ENCODE measurements around the gene VPS33B.
A peak's percentile ranks its signal among the peaks of the same experiment; 100 is the strongest.
"Not testable (repeated sequence)": the region's sequence is repeated elsewhere in the genome, so short reads cannot be mapped to it uniquely, and the experiment has no call there.

Gene VPS33B

DNA sequence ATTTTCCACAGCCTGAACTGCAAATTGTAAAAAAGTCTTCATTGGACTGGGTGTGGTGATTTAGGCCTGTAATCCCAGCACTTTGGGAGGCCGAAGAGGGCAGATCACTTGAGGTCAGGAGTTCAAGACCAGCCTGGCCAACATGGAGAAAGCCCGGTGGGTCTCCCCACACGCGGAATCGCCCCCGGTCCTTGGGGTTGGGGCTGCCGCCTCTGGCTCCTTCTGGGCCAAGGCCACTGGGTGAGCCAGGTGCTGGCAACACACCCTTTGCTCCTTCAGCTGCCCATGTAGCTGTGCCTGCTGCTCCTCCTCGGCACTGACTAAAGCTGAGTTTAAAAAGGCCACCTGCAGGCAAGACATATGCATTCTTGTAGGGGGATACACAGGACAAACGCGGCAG lies 9.4 kb upstream of the VPS33B start:
- DNase-seq = no peak

DNA sequence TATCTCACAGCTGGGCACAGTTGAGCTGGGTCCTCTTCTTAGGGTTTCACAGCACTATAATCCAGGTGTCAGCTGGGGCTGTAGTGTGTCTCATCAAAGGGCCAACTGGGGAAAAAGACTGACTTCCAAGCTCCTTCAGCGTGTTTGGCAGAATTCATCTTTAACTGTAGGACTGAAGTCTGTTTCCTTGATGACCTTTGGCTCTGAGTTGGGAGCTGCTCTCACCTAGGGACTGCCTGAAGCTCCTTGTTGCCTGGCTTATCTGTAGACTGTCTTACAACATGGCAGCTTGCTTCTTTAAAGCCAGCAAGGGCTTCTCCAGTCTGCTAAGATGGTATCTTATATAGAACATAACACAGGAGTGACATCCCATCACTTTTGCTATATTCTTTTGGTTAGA lies 5.3 kb upstream of the VPS33B start:
- no peak for DNase-seq

DNA sequence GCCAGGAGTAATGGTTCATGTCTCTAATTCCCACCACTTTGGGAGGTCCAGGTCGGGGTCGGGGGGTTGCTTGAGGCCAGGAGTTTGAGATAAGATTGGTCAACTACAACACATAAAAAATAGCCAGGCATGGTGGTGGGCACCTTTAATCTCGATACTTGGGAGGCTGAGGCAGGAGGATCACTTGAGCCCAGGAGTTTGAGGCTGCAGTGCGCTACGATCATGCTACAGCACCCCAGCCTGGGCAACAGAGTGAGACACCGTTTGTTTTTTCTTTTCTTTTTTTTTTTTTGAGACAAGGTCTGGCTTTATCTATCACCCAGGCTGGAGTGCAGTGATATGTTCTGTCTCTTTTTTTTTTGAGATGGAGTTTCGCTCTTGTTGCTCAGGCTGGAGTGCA lies 1.3 kb upstream of the VPS33B start:
- DNase-seq = no peak

DNA sequence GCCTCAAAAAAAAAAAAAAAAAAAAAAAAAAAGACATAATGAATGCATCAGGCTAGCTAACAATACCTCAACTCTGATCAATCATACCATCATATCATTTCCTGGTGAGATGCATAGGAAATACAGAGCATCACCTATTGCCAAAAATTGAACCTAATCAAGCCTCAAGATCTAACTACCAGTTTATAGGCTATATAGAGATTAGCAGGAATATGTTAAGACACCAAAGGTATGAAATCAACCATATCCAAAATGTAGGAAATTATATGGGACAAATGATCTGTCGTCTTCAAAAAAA lies 387 bp upstream of the VPS33B start:
- no peak for DNase-seq

DNA sequence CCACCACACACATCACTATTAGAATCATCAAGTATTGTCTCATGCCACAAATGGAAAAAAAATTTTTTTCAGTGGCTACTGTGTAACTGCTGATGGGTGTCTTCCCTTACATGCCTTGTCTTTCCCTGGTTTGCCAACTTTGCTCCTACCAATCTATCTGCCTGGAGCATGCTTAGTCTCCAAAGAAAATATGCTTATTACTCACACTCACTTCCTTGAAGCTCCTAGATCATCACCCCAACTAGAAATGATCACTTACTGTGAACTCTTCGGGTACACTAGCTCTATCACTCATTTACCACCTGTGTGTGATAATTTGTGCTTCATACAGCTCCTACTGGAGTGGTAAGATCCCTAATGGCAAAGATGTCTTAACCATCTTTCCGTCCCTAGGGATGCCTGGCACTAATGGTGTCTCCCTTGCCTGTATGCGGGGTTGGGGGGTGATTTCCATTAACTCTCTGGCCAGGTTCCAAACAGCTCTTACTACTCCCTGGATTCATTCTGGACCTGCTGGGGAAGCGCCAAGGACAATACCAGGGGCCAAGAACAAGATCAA lies 799 bp downstream of the VPS33B start:
- no peak for DNase-seq

DNA sequence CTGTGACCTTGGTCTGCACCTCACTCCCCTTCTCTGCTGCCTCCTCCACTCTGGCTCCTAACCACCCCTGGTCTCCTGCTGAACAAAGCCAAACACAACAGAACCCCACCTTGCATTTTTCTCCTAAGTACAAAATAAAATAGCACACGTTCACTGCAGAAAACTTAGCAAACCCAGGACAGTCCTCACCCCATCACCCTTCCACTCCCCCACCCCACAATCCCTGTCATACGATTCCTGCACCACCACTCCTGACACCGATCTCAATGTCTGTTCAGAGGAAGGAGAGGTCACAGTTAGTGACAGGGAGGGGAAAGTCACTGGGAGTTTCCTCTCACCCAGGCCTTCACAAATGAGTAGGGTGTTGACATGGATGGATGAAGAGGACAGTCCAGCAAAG lies 4.2 kb downstream of the VPS33B start:
- DNase-seq = no peak

DNA sequence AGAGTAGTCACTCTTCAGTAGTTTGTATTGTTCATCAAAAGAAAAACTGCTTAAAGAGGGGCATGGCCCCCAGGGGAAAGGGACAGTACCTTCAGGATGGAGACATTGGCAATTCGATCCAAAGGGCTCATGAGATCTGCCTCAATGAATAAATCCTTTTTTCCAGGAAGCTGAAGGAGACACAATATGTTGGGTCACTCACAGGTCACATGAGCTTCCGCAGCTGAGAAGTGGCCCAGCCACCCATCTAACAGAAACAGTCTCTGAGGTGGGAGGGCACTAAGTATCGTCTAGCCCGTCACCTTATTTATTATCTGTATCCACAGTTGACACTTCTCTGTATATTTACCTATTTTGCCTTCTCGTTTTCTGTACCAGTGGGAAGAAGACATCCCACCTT lies 4.7 kb downstream of the VPS33B start:
- DNase-seq = no peak

DNA sequence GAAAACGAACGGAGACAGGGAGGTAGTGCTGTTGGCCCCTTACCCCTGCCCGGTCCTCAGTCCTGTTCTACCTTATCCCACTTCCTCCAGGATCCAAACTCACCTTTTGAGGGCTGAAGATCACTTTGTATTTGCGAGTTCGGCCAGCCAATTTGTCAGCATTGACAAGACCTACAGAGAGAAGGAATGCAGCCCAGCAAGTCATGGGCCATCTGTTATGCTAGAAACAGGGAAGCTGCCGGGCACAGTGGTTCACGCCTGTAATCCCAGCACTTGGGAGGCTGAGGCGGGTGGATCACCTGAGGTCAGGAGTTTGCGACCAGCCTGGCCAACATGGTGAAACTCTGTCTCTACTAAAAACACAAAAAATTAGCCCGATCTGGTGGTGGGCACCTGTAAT lies 8.7 kb downstream of the VPS33B start:
- DNase-seq = not testable (repeated sequence)

DNA sequence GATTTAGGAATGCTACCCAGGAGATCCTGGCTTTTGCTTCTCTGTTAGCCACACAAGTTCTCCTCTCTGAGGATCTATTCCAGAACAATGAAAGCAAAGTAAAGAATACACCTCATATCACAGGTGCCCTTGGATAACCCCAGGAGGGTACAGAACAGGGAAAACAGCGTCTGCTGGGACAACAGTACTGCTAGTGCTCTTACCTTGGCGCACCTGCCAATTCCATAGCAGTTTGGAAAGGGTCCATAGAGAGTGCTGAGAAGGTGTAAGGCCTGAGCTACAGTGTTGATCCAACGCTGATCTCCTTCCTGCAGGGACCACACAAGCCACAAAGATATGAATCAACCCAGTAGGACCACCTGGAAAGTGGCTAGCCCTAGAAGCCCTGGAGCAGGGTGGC lies 15.1 kb downstream of the VPS33B start:
- no peak for DNase-seq

DNA sequence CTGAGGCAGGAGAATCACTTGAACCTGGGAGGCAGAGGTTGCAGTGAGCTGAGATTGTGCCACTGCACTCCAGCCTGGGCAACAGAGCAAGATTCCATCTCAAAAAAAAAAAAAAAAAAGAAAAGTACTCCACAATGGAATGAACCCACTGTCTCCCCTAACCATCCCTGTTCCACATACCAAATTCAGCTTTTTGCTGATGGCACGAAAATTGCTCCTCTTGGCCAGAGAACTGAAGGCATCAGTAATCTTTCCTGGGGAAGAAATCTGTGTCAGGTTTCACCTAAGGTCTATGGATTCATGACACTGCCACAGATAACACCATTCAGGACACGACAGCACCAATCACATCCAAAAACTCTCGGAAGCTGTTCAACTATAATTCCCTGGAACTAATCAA lies 21.2 kb downstream of the VPS33B start:
- DNase-seq = no peak

DNA sequence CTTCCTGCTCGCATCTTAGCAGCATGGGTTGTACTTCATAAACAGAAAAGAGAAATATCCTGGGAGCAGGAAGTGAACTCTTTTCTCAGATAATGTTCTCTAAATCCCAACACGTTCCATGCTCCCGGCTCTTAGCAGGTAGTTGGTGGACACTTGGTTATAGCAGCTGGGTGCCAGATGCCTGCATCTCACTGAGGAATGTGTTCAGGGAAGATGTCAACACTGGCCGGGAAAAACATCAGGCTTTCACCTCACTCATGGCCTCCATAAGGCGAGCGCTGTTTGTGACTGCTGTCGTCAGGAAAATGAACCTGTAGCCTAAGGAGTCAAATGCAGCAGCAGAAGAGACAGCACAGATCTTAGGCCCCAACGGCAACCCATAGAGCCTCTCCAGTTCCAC lies 23.7 kb downstream of the VPS33B start:
- DNase-seq = no peak

DNA sequence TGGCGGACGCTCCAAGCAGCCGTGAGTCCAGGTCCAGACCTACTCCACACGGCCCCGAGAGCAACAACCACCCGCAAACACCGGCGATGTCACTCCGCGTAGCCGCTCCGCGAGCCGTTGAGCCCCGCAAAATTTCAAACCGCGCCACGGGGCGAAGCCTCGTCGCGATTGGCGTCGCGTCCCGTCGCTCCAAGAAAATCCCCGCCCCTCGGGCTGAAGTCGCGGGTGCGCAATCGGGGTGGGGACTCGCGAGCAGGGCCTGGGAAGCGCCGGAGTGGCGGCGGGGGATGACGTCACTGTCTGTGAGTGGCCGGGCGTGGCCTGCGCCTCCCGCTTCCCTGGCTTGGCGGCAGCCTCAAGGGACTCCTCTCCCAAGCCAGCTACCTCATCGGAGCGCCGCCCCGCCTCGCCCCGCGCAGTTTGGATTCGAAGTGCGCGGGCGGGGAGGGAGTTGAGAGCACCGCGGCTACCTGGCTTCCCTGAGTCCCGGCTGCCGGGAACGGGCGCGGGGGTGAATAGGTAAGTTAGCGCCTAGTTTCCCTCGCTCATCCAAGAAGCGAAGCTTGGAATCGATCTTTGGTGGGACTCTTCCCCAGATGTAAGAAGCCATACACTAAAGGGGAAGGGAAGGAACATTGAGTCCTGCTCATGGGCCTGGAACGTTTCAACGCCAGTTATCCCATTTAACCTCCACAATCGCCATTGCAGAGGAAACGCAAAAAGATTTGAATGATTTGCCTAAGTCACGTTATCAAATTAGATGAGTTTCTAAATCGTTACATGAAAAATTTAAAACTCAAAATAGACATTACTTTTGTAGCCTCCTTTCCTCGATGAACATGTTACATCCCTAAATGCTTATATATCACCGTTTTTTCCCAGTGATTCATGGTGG lies 27.7 kb downstream of the VPS33B start, which contains the start of gene PRC1:
TSS of gene PRC1 (minus strand) at position 119 of the 895 bp plus-strand sequence. CDS start at position 1, 118 bp downstream.
- peak; percentile 94 to 96 for DNase-seq

DNA sequence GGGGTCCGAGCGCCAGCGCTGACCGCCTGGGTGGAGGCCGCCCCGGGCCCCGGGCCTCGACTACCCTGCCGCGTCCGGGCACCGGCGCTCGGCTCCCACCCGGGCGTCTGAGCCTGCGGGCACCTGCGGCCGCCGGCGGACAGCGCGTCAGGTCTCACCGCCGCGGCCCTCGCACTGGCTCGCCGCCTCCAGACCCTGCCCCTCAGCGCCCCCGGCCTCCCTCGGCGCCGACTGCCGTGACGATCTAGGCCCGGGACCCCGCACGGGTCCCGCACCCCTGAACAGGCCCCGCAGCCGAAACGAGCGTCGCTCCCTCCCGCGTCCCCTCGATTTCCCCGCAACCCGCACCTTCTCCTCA lies 28.4 kb downstream of the VPS33B start:
- DNase-seq = no peak

DNA sequence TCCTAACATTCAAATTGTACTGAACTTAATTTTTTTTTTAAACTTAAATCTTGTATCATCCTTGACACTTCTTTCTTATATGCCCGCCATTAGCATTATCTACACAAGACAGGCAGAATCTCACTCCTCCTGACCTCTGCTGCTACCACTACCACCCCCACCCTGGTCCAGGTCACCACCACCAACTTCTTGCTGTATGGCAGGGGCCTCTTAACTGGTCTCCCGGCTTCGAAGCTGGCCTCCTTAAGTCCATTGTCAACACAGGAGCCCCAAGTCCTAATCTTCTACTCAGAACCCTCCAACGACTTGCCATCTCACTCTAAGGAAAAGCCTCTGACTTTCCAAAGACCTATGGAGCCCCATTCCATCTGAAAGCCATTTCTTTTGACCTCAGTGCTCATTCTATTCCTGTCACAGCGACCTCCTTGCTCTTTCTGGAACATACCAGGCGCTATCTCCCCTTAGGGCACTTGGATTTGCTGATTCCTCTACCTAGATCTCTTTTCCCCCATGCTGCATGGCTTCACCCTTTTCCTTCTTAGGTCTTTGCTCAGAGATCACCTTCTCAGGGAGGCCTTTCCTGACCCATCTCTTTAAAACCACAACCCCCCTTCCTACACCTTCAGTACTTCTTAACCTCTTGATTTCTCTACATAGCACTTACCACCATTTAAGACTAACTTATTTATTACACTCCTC lies 30.7 kb downstream of the VPS33B start:
- no peak for DNase-seq

DNA sequence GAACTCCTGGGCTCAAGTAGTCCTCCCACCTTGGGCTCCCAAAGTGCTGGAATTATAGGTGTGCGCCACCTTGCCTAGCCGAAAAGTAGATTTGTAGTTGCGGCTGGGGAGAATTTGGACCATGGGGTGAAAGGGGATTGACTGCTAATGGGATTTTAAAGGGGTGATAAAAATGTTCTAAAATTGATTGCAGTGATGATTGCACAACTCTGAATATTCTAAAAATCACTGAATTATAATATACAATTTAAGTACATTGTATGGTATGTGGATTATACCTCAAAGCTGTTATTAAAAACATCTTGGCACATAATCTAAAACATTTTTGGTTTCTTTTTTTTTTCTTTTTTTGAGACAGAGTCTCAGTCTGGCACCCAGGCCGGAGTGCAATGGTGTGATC lies 31.9 kb downstream of the VPS33B start:
- no peak for DNase-seq

DNA sequence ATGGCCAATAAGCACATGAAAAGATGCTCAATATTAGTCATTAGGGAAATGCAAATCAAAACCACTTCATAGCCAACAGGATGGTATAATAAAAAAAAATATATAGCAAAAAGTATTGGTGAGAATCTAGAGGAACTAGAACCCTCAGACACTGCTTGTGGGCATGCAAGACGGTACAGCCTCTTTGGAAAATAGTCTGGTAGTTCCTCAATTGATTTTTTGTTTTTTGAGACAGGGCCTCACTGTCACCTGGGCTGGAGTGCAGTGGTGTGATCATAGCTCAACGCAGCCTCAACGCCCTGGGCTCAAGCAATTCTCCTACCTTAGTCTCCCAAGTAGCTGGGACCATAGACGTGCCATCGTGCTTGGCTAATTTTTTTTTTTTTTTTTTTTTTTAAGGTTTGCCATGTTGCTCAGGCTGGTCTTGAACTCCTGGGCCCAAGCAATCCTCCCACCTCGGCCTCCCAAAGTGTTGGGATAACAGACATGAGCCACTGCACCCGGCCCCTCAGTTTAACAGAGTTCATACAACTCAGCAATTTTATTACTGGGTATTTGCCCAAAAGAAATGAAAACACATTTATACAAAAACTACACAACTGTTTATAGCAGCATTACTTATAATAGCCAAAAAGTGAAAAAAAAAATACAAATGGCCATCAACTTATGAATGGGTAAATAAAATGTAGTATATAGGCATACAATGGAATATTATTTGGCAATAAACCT lies 33.2 kb downstream of the VPS33B start:
- no peak for DNase-seq

DNA sequence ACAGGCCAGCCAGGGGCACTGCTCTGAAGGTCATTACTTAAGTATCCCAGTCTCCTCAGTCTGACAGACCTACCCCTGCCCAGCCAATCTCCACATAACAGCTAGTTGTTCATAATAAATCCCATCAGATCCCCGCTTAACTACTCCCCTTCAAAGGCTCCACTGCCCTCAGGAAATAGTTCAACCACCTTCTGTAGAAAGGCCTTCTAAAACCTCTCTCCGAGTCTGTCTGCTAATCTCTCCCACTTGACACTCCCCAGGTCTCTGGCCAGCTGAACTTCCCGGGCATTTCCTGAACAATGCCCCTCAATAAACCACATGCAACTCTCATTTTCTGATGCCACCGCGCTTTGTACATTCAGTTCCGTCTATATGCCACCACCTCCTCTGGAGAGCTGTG lies 34.1 kb downstream of the VPS33B start:
- DNase-seq = no peak

DNA sequence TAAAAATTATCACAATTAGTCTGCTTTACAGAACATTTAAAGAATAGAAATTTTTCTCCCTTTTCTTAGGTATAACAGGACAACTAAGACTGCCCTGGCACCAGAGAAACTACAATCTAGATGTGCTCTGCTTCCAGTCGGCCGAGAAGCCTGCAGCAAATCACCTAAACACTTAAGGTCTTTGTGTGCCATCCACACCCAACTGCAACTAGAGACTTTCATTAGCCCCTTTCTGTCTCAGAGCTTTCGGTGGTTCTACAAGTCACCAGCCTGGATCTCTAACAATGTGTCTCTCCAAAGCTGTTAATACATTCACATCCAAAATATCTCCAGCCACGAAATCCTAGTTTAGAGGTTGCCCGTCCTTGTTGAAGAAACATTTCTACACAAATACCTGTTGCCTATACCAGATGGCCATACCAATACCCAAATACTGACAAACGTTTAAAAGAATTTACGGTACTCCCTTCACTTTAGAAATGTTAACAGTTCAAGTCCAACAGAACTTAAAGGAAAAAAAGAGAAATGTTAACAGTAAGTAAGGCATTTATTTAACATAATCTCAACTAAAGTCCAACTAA lies 34.7 kb downstream of the VPS33B start:
- no peak for DNase-seq

DNA sequence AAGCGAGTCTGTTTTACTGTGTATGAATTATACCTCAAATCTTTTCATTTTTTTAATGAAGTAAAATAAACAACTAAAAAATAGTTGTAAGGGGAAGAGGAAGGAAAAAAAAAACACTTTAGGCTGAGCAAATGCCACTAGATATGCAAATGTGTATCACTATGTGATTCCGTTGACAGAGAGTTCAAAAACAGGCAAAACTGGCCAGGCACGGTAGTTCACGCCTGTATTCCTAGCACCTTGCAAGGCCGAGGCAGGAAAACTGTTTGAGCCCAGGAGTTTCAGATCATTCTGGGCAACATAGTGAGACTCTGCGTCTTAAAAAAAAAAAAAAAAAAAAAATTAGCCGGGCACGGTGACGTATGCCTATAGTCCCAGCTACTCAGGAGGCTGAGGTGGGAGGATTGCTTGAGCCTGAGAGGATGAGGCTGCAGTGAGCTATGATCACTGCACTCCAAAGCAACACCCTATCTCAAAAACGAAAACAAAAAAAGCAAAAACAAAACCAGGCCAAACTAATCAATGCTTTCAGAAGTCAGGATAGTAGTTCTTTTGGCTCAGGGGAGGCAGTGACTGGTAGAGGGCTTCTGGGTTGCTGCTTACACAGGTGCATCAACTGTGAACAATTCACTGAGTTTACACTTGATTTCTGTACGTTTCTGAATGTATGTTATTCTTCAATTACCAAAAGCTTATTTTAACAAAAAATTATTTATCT lies 35.4 kb downstream of the VPS33B start:
- no peak for DNase-seq

DNA sequence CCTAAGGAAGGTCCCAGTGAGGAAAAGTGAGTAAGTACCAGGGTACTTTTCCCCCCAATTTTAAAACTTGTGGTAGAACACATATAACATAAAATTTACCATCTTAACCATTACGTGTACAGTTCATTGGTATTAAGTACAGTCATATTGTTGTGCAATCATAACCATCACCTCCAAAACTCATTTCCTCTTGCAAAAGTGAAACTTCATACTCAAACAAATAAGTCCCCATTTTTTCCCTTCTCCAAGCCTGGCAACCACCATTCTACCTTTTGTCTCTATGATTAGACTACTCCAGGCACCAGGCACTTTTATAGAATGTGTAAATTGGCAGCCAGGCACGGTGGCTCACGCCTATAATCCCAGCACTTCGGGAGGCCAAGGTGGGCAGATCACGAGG lies 40.3 kb downstream of the VPS33B start:
- no peak for DNase-seq

DNA sequence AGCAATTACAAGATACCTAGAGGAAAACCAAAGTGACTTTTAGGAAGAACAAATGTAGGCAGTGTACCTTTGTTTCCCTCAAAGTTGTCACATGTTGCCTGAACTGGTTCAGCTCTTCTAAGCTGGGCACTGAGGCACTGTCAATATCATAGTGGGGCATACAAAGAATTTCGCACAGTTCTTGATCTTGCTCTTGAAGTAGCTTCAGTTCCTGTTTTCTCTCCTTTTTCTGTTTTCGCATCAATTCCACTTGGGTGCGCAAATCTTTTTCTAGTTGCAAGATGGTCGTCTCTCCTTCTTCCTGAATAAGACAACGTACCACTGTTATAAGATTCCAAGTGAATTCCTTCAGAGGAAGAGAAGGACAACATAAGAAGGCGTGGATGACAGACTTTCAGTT lies 40.7 kb downstream of the VPS33B start:
- DNase-seq = no peak

DNA sequence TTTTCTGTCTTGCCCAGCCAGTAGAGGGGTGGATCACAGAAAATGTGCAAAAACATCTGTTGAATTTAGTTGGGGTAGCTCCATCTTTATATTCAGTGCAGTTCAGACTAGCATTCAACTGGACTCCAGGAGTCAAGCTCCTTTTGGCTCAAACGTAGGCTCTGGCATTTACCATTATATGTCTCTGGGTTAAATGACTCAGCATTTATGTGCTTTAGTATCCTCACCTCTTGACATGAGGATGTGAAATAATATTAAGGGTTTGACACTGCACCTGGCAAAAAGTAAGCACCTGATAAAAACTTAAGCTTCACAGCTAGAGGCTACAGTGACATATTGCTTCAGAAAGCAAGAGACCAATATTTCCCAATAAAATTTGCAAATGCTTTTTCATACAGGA lies 42.8 kb downstream of the VPS33B start:
- no peak for DNase-seq

DNA sequence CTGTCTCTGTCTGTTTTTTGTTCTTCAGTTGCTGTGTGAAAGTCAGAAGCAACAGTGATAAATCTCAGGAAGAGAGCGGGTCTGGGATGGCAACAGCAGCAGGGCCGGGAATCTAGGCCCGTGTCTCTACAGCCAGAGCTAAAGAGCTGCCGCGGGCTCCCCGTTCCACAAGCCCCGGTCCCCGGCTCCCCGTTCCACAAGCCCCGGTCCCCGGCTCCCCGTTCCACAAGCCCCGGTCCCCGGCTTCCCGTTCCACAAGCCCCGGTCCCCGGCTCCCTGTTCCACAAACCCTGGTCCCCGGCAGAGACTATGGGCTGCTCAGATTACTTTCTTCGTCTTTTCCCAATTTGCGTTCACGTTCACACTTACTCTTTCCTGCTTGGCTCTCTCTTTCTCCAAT lies 48.2 kb downstream of the VPS33B start:
- no peak for DNase-seq

All from hippocampal formation (tissue), 2 donors.